Mesenchymal stem cell (in vitro differentiated cells and primary cell): ENCODE results near the gene TNFAIP3.

Experiments used
- DNase-seq: peaks from one replicate; pipeline ENCODE4 v3.0.0-alpha.2; 2013
- H2AFZ ChIP-seq: one replicate; pipeline ENCODE4 v1.6.1; 2013; ENCODE audit warnings: low read depth, mild to moderate bottlenecking, control low read depth, inconsistent platforms, low read length, moderate library complexity
- H2AK5ac ChIP-seq: 2 replicates; pipeline ENCODE4 v1.6.1; 2013; ENCODE audit warnings: low read length, moderate library complexity, mild to moderate bottlenecking, inconsistent platforms; ENCODE audit not compliant: severe bottlenecking
- H2BK120ac ChIP-seq: one replicate; pipeline ENCODE4 v1.6.1; 2013; ENCODE audit warnings: low read depth, mild to moderate bottlenecking, inconsistent platforms, low read length, moderate library complexity
- H2BK12ac ChIP-seq, 2 experiments: one replicate each; pipeline ENCODE4 v1.6.1; 2013; ENCODE audit warnings: inconsistent platforms in 2 of 2, low read length in 2 of 2, mild to moderate bottlenecking in 2 of 2, moderate library complexity in 2 of 2, control low read depth in 1 of 2
- H2BK15ac ChIP-seq: one replicate; pipeline ENCODE4 v1.6.1; 2013; ENCODE audit warnings: mild to moderate bottlenecking, low read depth, inconsistent platforms; ENCODE audit not compliant: poor library complexity, severe bottlenecking
- H2BK5ac ChIP-seq: 2 replicates; pipeline ENCODE4 v1.6.1; 2013; ENCODE audit warnings: low read depth, mild to moderate bottlenecking, low read length, control low read depth, inconsistent platforms; ENCODE audit not compliant: poor library complexity, severe bottlenecking
- H3K14ac ChIP-seq, 2 experiments: one replicate each; pipeline ENCODE4 v1.6.1; 2013; ENCODE audit warnings: inconsistent platforms in 2 of 2, low read length in 2 of 2, control low read depth in 1 of 2, mild to moderate bottlenecking in 1 of 2, moderate library complexity in 1 of 2
- H3K18ac ChIP-seq, 2 experiments: one replicate each; pipeline ENCODE4 v1.6.1; 2013; ENCODE audit warnings: inconsistent platforms in 2 of 2, low read length in 2 of 2, control low read depth in 1 of 2, low read depth in 1 of 2, mild to moderate bottlenecking in 1 of 2
- H3K23ac ChIP-seq, 2 experiments: one replicate each; pipeline ENCODE4 v1.6.1; 2013; ENCODE audit warnings: inconsistent platforms in 2 of 2, low read length in 2 of 2, mild to moderate bottlenecking in 2 of 2, moderate library complexity in 2 of 2, control low read depth in 1 of 2
- H3K27ac ChIP-seq: 2 replicates; pipeline ENCODE4 v1.5.1; 2013; ENCODE audit warnings: mild to moderate bottlenecking, moderate library complexity, low read length, control low read depth, inconsistent platforms; ENCODE audit not compliant: poor library complexity, severe bottlenecking
- H3K27me3 ChIP-seq, 2 experiments: 2 replicates each; pipeline versions ENCODE4 v1.6.1 to v1.7.0; 2013; ENCODE audit warnings: low read length in 2 of 2, mild to moderate bottlenecking in 2 of 2, moderate library complexity in 2 of 2, control low read depth in 1 of 2, inconsistent platforms in 1 of 2; ENCODE audit not compliant: control insufficient read depth in 1 of 2, insufficient read depth in 1 of 2
- H3K36me3 ChIP-seq, 2 experiments: 2 replicates each; pipeline versions ENCODE4 v1.6.1 to v1.7.0; 2013; ENCODE audit warnings: low read length in 2 of 2, control low read depth in 1 of 2, inconsistent platforms in 1 of 2, low read depth in 1 of 2, mild to moderate bottlenecking in 1 of 2; ENCODE audit not compliant: insufficient read depth in 2 of 2, control insufficient read depth in 1 of 2
- H3K4ac ChIP-seq, 2 experiments: one replicate each; pipeline ENCODE4 v1.6.1; 2013; ENCODE audit warnings: inconsistent platforms in 2 of 2, low read length in 2 of 2, mild to moderate bottlenecking in 2 of 2, moderate library complexity in 2 of 2, control low read depth in 1 of 2, low read depth in 1 of 2
- H3K4me1 ChIP-seq: 2 replicates; pipeline ENCODE4 v1.6.1; 2013; ENCODE audit warnings: low read depth, low read length, control low read depth; ENCODE audit not compliant: control insufficient read depth, insufficient read depth
- H3K4me2 ChIP-seq: 2 replicates; pipeline ENCODE4 v1.6.1; 2013; ENCODE audit warnings: low read length, mild to moderate bottlenecking, inconsistent platforms; ENCODE audit not compliant: poor library complexity, severe bottlenecking
- H3K4me3 ChIP-seq, 2 experiments: 2 replicates each; pipeline versions ENCODE4 v1.5.1 to v1.7.0; 2013; ENCODE audit warnings: low read length in 2 of 2, mild to moderate bottlenecking in 2 of 2, control low read depth in 1 of 2, low read depth in 1 of 2; ENCODE audit not compliant: insufficient read depth in 1 of 2
- H3K79me1 ChIP-seq: replicated peaks from 2 replicates; pipeline ENCODE4 v1.6.1; 2013; ENCODE audit warnings: mild to moderate bottlenecking, control low read depth, low read length, inconsistent platforms; ENCODE audit not compliant: poor library complexity, severe bottlenecking
- H3K9ac ChIP-seq: 2 replicates; pipeline ENCODE4 v1.7.0; 2013; ENCODE audit warnings: mild to moderate bottlenecking, low read length, moderate library complexity
- H3K9me3 ChIP-seq: 2 replicates; pipeline ENCODE4 v1.7.0; 2013; ENCODE audit warnings: mild to moderate bottlenecking, low read length; ENCODE audit not compliant: control insufficient read depth
- H4K8ac ChIP-seq: one replicate; pipeline ENCODE4 v1.6.1; 2013; ENCODE audit warnings: inconsistent platforms, mild to moderate bottlenecking, low read length, moderate library complexity
- H4K91ac ChIP-seq: one replicate; pipeline ENCODE4 v1.6.1; 2013; ENCODE audit warnings: mild to moderate bottlenecking, low read length, inconsistent platforms
- WGBS: methylation state at CpG from one replicate; pipeline ENCODE4 v1.1.7; 2013; ENCODE audit warnings: mixed read lengths; 5-methylcytosine and 5-hydroxymethylcytosine counted together

TNFAIP3 gene

DNA sequence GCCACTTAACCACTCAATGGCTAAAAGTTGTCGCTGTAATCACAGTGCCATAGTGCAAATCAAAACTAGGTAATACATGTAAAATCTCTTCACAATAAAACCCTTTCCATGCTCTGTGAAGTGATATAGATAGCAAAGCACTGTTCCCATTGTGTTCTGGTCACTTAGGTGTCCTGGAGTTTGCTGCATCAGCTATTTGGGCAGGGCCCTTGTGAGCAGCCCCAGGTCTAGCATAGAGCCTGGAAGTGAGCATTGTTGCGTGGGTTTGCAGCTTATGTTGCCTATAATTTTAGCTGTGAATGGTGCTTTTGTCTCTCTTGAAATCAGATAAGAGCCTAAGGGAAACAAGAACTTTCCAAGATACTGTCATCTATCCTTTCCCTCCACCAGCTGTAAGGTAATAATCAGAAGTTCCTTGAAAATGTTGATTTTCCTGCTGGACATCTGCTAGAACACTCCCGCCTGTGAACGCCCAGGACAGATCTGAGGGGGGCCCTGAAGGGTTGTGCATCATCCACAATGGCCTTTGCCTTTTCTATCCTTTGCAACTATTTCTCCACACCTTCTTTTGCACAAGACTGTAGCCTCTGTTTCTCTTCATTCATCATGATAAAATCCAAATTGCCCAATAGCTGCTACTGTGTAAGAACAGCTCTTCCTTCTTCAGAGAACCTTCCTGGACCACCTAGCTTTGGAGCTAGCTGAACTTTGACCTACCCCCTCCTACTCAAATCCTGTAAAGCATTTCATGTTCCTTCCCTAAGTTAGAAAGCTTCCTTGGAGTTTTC, 57.0 kb downstream of the TNFAIP3 start:
- no peaks in the 10 kb centered on the region for H3K9me3 ChIP-seq
- no peak overlapping the region for H3K4me2 ChIP-seq
- H4K91ac ChIP-seq, result no peak overlapping the region
- H3K9ac ChIP-seq, result no peak overlapping the region
- no peak overlapping the region for H3K4me3 ChIP-seq
- no peak overlapping the region for H4K8ac ChIP-seq
- no peaks in the 10 kb centered on the region for H3K36me3 ChIP-seq
- no peaks in the 10 kb centered on the region for H3K27me3 ChIP-seq
- no peaks in the 10 kb centered on the region for H3K79me1 ChIP-seq
- no peak overlapping the region for H2AFZ ChIP-seq
- no peak overlapping the region for H3K4ac ChIP-seq
- no peak overlapping the region for H2BK15ac ChIP-seq
- H3K4me1 ChIP-seq, result peaks cover 11% of the 10 kb centered on the region
- H2BK120ac ChIP-seq, result no peak overlapping the region
- H3K18ac ChIP-seq, result no peak overlapping the region
- no peak overlapping the region for H3K27ac ChIP-seq
- H2AK5ac ChIP-seq, result no peak overlapping the region
- H2BK5ac ChIP-seq, result no peak overlapping the region
- no peak overlapping the region for H3K23ac ChIP-seq
- H2BK12ac ChIP-seq, result no peak overlapping the region
- no peak overlapping the region for H3K14ac ChIP-seq
- 95% methylated on average over 3 of the region's 4 CpGs for WGBS
- DNase-seq, result peak; percentile 17

DNA sequence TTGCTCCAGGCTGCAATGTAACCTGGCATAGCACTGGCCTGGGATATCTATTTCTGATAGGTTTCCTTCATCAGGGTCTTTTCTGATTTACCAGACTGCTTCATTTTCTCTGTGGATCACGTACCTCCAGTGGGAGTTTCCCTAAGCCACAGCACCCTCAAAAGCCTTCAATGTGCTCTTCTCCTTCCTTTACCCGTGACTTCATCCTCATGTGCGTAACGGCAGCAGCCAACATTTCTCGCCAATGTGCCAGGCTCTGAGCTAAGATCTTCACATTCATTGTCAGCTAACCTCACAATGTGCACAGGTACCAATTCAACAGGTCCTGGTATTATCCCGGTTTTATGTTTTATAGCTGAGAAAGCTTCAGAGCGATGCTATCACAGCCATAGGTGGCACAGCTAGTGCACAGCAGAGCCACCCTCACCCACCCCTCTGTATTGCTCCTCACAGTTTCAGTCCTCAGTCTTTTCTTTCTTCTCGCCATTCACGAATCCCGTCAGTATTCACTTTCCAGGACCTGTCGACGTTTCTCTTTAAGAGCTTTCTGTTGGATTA, 58.2 kb downstream of the TNFAIP3 start:
- H4K91ac ChIP-seq, result no peak overlapping the region
- H3K14ac ChIP-seq, result no peak overlapping the region
- 86% methylated on average over 12 of the region's 12 CpGs for WGBS
- DNase-seq, result no peak
- H3K4me2 ChIP-seq, result no peak overlapping the region
- no peaks in the 10 kb centered on the region for H3K9me3 ChIP-seq
- no peak overlapping the region for H2BK15ac ChIP-seq
- H2BK12ac ChIP-seq, result no peak overlapping the region
- peaks cover 11% of the 10 kb centered on the region for H3K4me1 ChIP-seq
- no peaks in the 10 kb centered on the region for H3K36me3 ChIP-seq
- no peak overlapping the region for H3K4me3 ChIP-seq
- no peak overlapping the region for H2AFZ ChIP-seq
- H4K8ac ChIP-seq, result no peak overlapping the region
- H3K9ac ChIP-seq, result no peak overlapping the region
- H2BK120ac ChIP-seq, result no peak overlapping the region
- H3K27me3 ChIP-seq, result no peaks in the 10 kb centered on the region
- no peak overlapping the region for H3K4ac ChIP-seq
- H3K18ac ChIP-seq, result no peak overlapping the region
- H3K79me1 ChIP-seq, result no peaks in the 10 kb centered on the region
- no peak overlapping the region for H2AK5ac ChIP-seq
- no peak overlapping the region for H2BK5ac ChIP-seq
- no peak overlapping the region for H3K27ac ChIP-seq
- no peak overlapping the region for H3K23ac ChIP-seq

DNA sequence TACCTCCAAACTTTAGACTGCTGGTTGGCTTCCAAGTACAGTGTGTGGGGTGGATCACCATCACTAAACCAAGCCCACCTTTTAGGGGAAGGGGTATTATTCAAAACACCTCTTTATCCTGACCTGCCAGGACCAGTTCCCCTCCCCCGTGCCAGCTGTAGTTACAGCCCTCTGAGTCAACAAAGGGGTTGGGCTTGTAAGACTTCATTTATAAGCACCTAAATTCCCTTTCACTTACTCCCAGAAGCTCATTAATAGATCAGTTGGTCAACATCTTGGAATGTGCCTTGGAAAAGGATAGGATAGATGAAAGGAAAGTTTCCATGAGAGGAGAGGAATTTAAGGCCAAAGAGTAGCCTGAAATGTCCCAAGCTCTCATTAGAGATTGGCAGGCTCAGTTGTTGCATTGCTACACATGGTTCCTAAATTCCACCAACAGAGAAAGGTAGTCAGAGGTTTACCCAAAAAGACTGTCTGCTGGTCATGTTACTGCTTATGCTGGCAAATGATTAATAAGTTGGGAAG, 59.2 kb downstream of the TNFAIP3 start:
- H3K18ac ChIP-seq, result no peak overlapping the region
- no peaks in the 10 kb centered on the region for H3K79me1 ChIP-seq
- peak overlapping the region; percentile 33 for H2AK5ac ChIP-seq
- H3K36me3 ChIP-seq, result no peaks in the 10 kb centered on the region
- H3K23ac ChIP-seq, result no peak overlapping the region
- H2BK12ac ChIP-seq, result no peak overlapping the region
- no peak overlapping the region for H4K91ac ChIP-seq
- H3K9ac ChIP-seq, result no peak overlapping the region
- peak overlapping the region; percentile 52 for H3K4me2 ChIP-seq
- H3K4me1 ChIP-seq, result peaks cover 11% of the 10 kb centered on the region
- H2AFZ ChIP-seq, result no peak overlapping the region
- no peak overlapping the region for H3K14ac ChIP-seq
- peak overlapping the region; percentile 49 for H3K27ac ChIP-seq
- H3K9me3 ChIP-seq, result no peaks in the 10 kb centered on the region
- peak overlapping the region in 1 of 2 experiments; percentile 27 for H3K4me3 ChIP-seq
- peak overlapping the region in 1 of 2 experiments; percentile 12 for H3K4ac ChIP-seq
- H3K27me3 ChIP-seq, result no peaks in the 10 kb centered on the region
- H2BK15ac ChIP-seq, result peak overlapping the region; percentile 68
- H2BK5ac ChIP-seq, result no peak overlapping the region
- H4K8ac ChIP-seq, result no peak overlapping the region
- no CpG with 5 or more reads among the region's 1 CpG for WGBS
- H2BK120ac ChIP-seq, result no peak overlapping the region
- DNase-seq, result peak; percentile 90

DNA sequence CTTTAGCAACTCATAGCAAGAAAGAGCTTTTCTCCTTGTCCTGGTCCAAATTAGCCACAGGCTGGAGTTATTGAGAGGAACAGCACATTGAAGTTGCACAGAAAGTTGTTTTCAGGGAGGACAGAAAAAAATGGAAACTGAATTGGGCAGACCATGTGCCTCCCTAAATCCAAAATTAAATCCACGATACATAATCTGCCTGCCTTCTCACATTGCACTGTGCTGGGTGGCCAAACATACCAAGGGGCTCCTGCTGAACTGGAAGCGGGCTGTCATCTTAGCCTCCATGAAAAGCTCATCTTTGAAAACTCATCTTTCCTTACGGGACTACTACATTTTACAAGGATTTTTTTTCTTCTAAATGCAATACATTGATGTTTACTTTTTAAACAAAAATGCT, 59.9 kb downstream of the TNFAIP3 start:
- H3K4ac ChIP-seq, result no peak overlapping the region
- no peak overlapping the region for H3K14ac ChIP-seq
- H3K4me2 ChIP-seq, result no peak overlapping the region
- WGBS, result 100% methylated on average over 2 of the region's 3 CpGs
- H2BK12ac ChIP-seq, result no peak overlapping the region
- no peak for DNase-seq
- H3K79me1 ChIP-seq, result no peaks in the 10 kb centered on the region
- H2BK120ac ChIP-seq, result no peak overlapping the region
- H4K8ac ChIP-seq, result no peak overlapping the region
- H3K9ac ChIP-seq, result no peak overlapping the region
- H3K4me3 ChIP-seq, result peak overlapping the region in 1 of 2 experiments; percentile 27
- H2AFZ ChIP-seq, result no peak overlapping the region
- peak overlapping the region; percentile 49 for H3K27ac ChIP-seq
- no peak overlapping the region for H3K18ac ChIP-seq
- no peaks in the 10 kb centered on the region for H3K9me3 ChIP-seq
- no peak overlapping the region for H2BK15ac ChIP-seq
- H3K27me3 ChIP-seq, result no peaks in the 10 kb centered on the region
- H3K4me1 ChIP-seq, result peaks cover 11% of the 10 kb centered on the region
- no peak overlapping the region for H2BK5ac ChIP-seq
- no peak overlapping the region for H3K23ac ChIP-seq
- H2AK5ac ChIP-seq, result no peak overlapping the region
- no peaks in the 10 kb centered on the region for H3K36me3 ChIP-seq
- no peak overlapping the region for H4K91ac ChIP-seq
